ENCODE results near the gene RAD17.
"Not testable (repeated sequence)": the region's sequence is repeated elsewhere in the genome, so short reads cannot be mapped to it uniquely, and the experiment has no call there.

The RAD17 gene

GRCh38 chr5:69369340-69370121 lies at the start of gene RAD17, which contains the start of the genes AK6 and TAF9:
Gene RAD17 (plus strand): TSS chr5:69369818. CDS start chr5:69372209, 2,391 bp downstream.
Gene AK6 (minus strand): TSS chr5:69369520. CDS start chr5:69369490, 30 bp downstream.
Gene TAF9 (minus strand): TSS chr5:69369520. CDS start chr5:69365737, 3,783 bp downstream.
- DNase-seq (ENCODE audit: low spot score) = peak; percentile 98

DNA sequence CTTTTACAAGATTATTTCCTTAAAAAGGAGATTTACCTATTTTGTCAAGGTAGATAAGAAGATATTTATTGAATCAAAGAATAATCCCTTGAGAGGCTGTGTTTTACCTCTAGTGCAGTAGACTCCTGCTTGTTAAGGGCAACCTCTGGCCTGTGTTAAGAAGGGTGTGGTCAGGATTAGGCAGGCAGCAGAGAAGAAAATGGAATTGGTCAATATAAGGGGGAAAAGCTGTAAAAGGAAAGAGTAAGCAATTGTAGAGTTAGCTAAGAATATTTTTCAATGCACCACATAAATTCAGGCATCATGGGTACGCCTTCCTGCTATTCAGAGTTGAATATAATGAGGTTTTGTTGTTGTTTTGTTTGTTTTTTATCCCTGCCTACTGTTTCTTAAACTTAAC lies 43.3 kb upstream of the RAD17 start:
- no peak for DNase-seq (ENCODE audit: low spot score)

GRCh38 chr5:69329905-69330489 lies 39.6 kb upstream of the RAD17 start:
- DNase-seq (ENCODE audit: low spot score) = no peak

GRCh38 chr5:69331528-69332445 lies 37.8 kb upstream of the RAD17 start:
- no peak for DNase-seq (ENCODE audit: low spot score)

DNA sequence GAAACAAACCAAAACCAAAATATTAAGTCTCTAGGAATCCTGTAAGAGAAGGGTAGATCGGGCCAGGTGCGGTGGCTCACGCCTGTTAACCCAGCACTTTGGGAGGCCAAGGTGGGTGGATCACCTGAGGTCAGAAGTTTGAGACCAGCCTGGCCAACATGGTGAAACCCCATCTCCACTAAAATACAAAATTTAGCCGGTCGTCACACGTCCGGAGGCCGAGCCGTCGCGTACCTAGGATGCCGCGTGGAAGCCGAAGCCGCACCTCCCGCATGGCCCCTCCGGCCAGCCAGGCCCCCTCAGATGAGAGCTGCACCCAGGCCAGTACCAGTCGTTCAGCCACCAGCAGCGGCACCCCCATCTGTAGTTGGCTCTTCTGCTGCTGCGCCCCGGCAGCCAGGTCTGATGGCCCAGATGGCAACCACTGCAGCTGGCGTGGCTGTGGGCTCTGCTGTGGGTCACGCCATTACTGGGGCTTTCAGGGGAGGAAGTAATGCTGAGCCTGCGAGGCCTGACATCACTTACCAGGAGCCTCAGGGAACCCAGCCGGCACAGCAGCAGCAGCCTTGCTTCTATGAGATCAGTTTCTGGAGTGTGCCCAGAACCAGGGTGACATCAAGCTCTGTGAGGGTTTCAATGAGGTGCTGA lies 35.8 kb upstream of the RAD17 start:
- not testable (repeated sequence) for DNase-seq (ENCODE audit: low spot score)

DNA sequence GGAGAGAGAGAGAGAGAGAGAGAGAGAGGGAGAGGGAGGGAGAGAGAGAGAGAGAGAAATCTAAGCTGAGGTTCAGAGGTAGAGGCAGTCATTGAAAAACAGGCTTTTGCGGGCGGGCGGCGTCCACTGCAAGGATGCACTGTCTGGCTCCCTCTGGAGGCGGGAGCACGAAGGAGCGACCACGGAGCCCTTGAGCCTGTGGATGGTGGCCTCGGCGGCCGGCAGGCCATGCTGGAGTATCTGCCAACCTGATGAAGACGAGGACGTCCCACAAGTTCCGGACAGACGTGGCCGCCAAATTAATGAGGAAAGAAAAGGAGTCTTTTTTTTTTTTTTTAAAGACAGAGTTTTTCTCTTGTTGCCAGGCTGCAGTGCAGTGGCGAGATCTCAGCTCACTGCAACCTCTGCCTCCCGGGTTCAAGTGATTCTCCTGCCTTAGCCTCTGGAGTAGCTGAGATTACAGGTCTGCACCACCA lies 34.8 kb upstream of the RAD17 start:
- DNase-seq (ENCODE audit: low spot score) = peak; percentile 71

GRCh38 chr5:69335341-69335935 lies 34.2 kb upstream of the RAD17 start:
- DNase-seq (ENCODE audit: low spot score) = no peak

DNA sequence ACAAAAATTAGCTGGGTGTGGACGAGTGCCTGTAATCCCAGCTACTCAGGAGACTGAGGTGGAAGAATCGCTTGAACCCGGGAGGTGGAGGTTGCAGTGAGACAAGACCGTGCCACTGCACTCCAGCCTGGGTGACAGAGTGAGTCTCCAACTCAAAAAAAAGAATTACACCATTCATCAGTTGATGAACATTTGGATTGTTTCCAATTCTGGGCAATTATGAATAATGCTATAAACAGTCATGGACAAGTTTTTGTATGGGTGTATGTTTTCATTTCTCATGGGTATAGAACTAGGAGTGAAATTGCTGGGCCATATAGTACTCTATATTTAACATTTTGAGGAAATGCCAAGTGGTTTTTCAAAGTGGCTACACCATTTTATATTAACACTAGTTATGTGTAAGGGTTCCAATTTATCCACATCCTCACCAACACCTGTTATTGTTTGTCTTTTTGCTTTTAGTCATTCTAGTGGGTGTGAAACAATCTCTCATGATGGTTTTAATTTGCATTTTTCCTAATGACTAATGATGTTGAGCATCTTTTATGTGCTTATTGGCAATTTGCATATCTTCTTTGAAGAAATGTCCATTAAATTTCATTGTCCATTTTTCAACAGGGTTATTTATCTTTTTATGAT lies 28.0 kb upstream of the RAD17 start:
- no peak for DNase-seq (ENCODE audit: low spot score)

- DNase-seq (ENCODE audit: low spot score) = no peak
Observed at GRCh38 chr5:69343083-69343482, 26.5 kb upstream of the RAD17 start.

GRCh38 chr5:69350664-69351063 lies 19.0 kb upstream of the RAD17 start:
- no peak for DNase-seq (ENCODE audit: low spot score)

DNA sequence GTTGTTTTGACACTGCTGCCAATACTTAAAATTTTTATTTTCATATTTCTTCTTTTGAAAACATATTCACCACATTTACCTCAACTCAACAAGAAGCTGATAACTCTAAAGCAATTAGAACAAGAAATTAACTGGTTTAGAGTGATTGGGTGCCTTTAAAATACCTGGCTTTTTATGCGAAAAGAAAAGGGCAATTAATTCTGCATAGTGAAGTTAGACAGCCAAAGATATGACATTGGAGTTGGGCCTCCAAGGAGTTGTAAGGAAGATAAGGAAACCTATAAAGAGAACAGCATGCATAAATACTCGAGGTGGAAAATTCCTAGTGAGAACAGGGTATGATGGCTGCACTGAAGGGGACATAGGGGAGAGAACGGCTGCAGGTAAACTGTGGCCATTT lies 9.9 kb upstream of the RAD17 start:
- no peak for DNase-seq (ENCODE audit: low spot score)

DNA sequence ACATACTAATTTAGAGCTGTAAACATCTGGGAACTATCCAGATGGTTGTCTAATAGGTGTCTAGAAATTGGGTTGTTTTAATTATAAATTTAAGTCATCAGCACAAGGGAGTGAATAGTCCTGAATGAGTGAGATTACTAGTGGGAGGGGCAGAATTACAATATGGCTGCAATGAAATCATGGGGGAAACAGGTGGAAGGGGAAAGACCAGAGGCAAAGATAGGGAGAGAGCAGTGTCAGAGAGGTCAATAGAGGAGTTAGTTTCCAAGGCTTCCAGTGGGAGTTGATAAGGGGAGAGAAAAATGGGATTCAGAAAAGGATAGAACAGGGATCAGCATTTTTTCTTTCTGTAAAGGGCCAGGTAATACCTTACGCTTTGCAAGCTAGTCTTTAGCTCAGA lies 9.2 kb upstream of the RAD17 start:
- no peak for DNase-seq (ENCODE audit: low spot score)

GRCh38 chr5:69364414-69364813 lies 5.2 kb upstream of the RAD17 start:
- DNase-seq (ENCODE audit: low spot score) = no peak

GRCh38 chr5:69364850-69365249 lies 4.8 kb upstream of the RAD17 start:
- no peak for DNase-seq (ENCODE audit: low spot score)

- DNase-seq (ENCODE audit: low spot score) = no peak
Observed at GRCh38 chr5:69367697-69368279, 1.8 kb upstream of the RAD17 start.

DNA sequence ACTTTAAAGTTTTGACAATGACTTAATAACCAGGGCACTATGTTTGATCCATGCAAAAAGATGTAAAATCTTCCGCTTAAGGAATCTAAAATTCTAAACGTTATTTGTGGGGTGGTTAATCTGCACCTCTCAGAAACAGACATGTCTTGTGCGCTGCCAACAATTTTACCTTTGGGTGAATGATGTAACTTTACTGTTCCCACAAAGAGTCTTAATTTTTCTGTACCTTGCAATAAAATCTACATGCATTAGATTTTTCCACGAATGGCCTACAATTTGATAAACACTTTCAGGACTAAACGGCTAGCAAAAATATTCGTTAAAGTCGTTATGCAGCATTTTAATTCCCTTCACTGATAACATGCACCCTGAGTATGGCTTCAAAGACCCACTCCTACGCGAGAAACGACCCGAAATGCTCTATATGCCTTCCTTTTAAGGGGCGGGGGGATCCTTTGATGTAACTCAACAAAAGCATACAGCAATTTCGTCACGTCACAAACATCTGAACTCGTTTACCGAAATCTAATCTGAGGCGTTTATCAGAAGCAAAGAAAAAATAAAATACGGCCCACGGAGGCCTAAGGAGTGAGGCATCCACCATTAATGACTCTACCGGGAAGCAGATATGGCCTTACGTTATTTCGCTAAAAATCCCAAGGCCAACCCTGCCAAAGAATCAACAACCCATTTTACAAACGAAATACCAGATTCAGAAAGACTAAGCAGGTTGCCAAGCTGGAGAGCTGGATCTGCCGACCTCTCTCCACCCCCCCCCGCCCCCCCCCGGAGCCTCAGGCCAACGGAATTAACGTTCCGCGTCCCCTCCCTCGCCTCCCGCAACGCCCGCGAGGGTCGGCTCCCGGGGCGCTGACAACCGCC lies 919 bp upstream of the RAD17 start:
- DNase-seq (ENCODE audit: low spot score) = no peak

- not testable (repeated sequence) for DNase-seq (ENCODE audit: low spot score)
Observed at GRCh38 chr5:69370335-69370734, 717 bp downstream of the RAD17 start.

DNA sequence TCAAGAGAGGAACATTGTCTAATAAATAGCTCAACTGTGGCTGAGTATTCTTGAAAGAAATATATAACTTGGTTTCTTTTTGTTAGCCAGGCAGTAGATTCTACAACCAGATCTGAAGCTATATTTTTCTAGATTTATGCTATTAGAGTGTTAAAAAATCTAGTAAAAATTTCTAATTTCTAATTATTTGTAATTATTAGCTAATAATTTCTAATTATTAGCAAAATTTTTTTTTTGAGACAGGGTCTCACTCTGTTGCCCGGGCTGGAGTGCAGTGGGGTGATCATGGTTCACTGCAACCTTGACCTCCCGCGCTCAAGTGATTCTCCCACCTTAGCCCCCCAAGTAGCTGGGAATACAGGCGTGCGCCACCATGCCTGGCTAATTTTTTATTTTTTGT lies 2.8 kb downstream of the RAD17 start:
- no peak for DNase-seq (ENCODE audit: low spot score)

DNA sequence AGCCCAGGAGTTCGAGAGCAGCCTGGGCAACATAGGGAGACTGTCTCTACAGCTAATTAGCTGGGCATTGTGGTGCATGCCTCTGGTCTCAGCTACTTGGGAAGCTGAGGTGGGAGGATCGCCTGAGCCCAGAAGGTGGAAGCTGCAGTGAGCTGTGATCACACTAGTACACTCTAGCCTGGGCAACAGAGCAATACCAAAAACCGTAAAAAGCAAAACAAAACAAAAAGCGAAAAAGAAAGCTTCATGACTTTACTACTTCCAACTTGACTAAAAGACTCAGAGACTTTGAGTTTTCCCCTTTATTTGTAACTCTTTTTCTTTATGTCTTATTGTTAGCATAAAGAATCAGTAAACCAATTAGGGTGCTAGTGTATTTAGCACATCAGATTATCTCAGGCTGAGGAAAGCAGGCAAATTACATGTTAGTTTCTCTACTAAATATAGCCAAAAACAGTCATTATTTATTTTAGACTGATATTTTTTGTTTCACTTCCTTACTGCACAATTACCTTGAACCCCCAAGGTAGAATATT lies 5.4 kb downstream of the RAD17 start:
- no peak for DNase-seq (ENCODE audit: low spot score)

Measured in left forelimb (tissue), 1 donor.